Left forelimb (tissue), 1 donor: Measurements from ENCODE around the gene PGC.

Experiments
- DNase-seq: peaks from one replicate; pipeline ENCODE4 v3.0.0-alpha.2; 2018; ENCODE audit warnings: low spot score

Gene PGC

DNA sequence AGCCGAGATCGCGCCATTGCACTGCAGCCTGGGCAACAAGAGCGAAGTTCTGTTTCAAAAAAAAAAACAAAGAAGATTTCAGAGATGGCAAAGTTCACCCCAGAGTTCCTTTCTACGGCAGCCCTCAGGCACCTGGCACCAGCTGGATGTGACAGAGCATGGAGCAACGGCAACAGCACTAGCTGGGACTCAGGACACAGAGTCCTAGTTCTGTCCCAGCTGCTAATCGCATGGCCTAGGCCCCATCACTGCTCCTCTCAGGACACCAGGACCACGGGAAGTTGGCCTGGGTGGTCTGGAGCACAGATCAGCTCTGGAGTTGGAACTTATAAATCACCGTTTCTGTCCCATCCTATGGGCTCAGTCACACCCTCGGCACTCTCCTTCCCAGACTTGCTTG lies 1.1 kb downstream of the PGC start:
- DNase-seq: no peak

DNA sequence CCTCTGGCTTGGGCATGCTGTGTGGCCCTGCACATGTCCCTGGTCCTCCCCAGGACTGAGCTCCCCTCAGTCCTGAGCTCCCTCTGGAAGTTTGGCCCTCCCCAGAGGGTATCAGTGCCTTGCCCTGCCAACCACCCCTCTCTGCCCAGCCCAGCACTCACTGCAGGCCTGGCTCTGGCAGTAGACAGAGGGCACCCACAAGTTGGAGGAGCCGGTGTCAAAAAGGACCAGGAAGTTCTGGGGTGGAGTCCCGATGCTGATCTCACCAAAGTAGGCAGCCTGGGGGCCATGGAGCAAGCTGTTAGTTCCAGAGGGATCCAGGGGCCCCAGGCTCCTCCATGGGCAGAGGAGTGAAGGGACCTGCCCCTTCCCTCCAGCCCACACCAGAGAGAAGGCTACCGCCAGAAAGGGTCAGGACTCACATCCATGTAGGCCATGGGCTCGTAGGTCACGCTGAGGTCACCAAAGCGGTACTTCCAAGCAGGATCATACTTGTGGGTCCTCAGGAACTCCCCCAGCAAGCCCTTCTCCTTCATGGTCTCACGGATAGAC lies 2.9 kb downstream of the PGC start:
- DNase-seq: no peak

DNA sequence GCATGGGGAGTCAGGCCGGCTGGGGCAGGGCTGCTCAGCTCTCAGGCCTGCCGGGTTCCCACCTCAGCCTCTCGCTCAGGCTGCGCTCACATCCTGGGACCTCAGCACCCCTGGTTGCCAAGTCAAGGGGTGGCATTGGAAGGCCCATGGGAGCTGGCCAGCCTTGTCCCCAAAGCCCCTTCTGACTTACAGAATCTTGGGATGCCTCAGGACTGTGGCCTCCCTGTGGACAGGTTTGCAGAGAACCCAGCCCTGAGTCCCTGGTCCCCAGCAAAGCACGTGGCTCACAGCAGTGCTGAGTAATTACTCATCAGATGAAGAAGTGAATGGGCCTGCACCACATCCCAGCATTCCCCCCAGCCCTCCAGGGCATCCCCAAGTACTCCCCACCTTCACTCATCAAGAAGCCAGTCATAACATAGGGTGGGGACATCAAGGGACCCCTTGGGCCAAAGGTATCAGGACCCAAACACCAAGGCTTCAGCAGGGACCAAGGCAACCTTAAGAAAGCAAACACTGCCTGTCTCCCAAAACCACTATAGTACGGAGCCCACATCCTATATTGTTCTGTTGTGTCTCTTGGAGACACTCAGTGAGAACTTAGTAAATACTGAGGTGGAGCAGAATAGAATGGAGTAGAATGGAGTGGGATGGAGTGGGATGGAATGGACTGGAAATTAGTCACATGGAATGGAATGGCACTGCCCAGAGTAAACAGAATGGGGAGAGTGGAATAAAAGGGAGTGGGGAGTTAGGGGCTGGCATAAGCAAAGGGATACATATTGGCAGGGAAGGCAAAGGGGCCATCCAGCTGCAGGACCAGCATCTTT lies 3.6 kb downstream of the PGC start:
- no peak for DNase-seq

DNA sequence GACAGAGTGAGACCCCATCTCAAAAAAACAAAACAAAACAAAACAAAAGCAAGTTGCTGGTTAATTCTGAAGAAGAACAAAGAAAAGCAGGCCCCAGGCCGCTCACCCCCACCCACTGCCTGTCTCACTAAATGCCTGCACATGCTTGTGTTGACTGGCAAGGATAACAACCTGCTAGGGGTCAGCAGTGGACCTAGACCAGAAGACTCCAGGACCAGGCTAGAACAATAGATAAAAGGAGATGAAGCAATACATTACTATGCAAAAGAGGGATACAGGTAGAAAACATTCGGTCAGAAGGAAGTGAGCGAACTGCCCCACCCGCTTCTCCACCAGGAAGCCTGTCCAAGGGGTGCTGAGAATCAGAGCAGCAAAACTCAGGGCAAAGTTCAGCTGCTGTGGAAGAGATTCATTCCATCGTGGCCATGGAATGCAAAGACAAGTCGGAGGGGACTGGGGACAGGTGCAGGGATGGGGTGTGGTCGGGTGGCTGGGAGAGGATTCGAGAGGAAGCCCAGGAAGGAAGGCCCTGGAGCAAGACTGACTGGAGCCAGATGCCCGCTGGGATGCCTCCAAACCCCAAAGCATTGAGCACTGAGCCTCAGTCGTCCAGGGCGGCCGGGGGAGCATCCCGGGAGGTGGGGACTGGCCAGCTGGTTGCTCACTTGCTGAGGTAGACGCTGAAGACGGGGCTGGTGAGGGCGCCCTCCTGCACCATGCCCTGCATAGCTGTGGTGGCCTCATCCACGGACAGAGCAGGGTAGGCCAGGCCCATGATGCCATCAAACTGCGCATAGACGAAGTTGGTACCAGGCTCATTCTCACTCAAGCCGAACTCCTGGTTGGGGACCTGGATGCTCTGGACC lies 5.3 kb downstream of the PGC start:
- no peak for DNase-seq

DNA sequence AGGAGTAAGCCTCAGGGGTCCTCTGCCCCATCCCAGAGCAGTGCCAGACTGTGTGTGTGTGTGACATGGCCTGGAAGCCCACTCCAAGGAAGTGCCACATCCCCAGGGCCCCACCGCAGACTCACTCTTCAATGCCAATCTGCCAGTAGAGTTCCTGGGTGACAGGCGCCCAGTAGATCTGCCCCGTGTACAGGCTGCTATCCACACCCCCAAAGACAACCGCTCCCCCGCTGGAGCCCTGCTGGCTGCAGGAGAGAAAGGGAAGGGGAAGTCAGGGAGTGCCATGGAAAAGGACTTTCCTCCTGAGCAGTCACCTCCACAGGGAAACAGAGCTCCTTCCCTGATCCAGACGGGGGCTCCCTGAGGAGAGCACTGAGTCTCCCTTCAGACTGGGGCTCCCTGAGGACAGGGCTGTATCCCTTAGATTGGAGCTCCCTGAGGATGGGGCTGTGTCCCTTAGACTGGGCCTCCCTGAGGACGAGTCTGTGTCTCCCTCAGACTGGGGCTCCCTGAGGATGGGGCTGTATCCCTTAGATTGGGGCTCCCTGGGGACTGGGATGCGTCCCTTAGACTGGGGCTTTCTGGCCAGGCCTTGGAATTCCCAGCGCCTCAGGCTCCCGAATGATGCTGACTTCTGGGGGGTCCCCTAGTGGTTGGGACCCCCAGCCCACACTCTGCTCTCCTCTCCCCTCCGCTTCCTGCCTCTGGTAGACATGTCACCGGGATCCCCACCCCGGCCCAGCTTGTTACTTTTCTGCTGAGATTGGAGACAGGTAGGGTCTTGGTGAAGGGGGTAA lies 6.6 kb downstream of the PGC start:
- no peak for DNase-seq

DNA sequence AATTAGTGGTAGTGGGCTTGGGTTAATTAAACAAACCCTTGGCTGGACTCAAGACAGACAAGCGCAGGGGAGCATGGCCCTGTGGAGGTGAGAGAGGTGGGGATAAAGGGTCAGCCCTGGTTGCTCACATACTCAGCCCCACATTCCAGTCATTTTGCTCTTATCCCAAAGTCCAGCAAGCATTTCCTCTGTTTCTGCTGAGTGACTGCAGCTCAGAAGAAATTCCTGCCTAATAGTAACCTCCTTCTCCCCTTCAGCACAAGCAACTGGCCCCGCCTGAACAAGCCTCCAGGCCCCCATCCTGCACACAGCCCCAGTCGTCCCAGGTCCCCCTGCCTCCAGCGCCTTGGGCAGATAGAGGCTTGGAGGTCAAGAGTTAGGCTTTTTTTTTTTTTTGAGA lies 8.2 kb downstream of the PGC start:
- no peak for DNase-seq

DNA sequence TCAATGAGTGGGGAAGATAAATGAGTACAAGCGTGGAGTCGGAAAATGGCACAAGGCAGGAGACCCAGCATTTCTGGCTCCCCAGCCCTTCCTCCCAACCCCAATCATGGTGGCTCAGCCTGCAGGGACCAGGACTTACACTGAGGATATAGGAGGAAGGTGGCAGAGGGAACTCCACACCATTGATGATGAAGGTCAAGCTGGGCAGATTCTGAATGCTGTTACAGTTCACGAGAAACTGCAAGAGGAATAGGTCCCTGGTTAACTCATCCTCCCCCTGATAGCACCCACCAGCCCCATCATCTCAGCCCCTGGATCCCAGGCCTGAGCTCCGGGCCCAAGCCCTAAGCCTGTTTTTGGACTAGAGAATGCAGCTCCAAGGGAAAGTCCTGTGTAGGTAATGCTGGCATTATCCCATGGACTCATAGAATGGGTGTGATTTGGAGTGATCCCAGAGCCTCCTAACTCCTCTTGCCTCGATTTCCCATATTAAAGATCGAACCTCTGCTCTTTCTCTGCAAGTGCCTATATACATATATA lies 9.5 kb downstream of the PGC start:
- no peak for DNase-seq

DNA sequence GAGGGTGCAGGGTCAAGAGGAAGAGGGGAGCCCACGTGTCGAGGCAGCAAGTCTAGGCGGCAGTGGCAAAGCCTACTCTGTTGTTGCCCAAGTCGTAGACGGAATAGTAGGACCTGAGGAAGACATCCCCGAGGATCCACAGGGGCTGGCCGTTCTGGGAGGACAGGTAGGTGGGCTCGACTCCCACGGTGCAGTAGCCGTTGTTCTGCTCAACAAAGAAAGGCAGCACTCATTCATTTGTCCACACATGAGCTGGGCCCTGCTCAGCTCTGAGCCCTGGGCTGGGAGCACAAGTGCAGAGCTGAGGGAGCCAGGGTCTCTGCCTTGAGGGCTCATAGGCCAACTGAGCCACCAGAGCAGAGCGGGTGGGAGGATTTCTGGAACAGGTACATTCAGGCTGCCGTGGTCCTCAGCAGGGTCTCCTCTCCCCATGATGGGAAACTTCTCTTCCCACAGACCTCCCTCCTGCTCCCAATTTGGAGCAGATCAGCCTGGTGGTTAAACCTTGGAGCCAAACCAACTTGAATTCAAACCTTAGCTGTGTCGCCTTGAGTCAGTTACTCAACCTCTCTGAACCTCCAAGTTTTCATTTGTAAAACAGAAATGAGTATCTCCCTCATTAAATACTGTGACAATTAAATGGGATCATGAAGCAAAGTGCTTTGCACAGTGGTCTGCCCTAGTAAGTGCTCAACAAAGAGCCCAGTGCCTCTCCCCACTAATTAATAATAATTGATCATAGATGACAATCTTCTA lies 10.2 kb downstream of the PGC start:
- no peak for DNase-seq

DNA sequence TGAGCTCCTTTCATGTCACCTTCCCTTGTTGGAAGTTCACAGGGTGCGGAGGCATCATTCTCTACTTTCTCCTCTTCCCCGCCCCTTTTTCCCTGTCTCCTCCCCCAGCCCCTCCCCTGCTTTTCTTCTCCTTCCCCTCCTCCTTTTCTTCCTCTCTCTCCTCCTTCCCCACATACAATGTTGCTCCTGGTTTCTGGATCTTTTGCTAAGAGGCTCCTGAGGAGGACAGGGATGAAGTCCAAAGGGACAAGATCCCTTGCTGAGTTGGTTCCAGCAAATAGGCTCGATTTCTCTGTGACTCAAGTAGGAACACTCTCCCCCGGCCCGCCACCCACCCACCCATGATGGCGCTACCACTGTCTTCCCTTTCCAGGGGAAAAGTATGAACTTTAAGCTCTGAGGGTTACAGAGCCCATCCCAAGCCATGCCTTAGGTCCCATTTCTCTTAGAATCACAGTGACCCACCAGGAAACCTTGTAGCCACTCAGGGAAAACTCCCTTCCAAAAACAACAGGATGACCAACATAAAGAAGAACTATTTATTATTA lies 10.9 kb downstream of the PGC start:
- no peak for DNase-seq

DNA sequence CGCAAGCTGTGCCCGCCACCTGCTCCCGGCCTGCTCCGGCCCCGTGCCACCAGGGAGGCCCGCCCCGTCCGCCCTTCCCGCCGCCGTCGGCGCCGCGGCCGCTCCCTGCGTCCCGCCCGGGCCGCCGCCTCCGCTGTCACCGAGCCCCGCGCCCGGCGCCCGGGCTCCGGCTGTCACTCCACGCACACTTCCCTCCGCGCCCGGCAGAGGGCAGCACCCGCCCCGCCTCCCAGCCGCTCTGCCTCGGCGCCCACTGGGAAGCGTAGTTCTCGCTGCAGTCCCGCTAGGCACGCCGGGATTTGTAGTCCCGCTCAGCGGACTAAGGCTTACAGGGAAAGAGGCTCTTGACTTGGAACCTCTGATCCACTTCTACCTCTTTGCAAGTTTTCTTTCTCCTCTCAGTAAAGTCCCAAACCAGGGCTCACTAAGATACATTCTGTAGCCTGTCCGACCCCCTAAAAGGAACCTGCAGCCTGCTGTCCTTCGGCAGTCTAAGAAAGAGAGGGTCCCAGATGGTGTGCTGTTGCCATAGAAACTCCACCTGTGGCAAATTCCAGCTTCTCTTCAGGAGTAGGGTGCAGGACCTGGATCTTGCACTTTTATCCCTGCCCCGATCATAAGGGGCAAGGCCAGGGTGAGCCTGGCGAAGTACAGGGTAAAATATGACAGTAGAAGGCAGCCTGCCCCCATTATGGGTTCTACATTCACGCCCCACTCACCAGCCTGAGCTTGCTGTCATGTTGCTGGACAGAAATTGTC lies 11.6 kb downstream of the PGC start, which contains the start of gene TFEB:
Gene TFEB, minus strand, starts transcription at position 182 of the 759 bp plus-strand sequence. CDS start 44,395 bp downstream, outside the sequence.
- DNase-seq: peak; percentile 96

DNA sequence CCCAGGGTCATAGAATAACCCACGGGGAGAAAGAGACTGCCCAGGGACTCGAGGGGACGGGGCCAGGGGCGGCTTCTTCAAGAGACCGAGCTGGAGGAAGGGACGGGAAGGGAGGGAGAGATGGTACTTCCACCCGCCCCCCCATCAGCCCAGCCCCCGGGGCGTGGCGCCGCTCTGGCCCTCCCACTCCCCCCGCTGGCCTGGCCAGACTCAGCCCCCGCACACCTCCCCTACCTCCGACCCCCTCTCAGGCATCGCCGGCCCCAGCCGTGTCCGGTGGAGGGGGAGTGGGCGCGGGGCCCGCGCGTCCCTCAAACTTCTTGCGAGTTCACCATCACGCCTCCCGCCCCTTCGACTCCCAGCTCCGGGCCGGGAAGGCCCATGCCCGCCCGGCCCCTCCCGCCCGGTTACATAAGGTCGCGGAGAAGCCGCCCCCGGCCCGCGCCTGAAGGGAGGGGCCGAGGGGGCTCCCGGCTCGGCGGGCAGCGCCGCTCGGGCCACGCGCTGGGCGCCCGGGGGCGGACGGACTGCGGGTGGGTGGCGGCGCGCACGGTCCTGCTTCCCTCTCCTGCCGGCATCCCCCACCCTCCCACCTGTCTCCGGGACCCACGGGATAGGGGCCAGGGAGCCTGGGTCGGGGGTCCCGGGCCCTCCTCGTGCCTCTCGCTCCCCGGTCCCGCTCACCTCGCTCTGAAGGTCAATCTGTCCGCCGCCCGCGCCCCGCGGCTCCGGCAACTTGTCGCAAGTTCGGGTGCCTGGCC lies 12.4 kb downstream of the PGC start:
- DNase-seq: no peak

DNA sequence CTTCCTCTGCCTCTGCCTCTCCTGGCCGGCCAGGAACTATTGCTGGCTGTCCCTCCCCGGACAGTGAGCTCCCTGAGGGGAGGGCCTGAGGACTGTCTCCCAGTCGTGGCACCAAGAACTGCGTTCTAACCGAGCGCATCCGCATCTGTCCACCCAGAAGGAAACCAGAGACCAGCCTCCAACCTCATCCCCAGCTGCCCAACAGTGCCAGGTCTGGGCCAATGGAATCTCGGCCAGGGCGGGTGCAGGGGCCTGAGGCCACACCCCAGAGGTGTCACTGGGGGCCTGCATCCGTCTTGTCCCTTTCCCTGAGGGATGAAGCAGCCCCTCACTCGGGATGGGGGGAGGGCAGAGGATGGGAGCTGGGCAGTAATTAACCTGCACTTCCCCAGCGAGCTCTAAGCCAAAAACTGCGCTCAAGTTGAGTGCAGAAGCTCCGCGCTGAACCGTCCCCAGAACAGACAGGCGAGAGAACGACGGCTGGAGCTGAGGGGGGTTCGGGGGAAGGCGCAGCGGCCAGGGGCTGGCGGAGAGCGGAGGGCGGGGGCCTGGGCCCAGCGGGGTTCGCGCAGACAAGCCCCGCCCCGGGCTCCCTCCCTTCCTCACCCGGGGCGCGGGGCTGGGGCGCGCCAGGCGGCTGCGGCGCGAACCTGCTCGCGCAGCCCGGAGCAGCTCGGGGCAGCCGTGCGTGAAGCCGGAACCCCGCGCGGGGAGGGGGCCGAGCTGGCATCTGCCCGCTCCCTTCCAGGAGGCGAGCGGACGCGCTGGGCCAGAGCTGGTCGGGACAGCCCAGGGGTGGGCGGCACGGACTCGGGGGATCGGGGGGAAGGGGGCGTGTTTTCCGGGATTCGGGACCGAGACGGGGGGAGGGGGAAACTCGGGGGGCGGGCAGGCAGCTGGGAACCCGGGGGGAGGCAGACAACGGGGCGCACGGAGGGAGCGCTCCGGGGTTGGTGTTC lies 13.2 kb downstream of the PGC start:
- DNase-seq: peak; percentile 91

DNA sequence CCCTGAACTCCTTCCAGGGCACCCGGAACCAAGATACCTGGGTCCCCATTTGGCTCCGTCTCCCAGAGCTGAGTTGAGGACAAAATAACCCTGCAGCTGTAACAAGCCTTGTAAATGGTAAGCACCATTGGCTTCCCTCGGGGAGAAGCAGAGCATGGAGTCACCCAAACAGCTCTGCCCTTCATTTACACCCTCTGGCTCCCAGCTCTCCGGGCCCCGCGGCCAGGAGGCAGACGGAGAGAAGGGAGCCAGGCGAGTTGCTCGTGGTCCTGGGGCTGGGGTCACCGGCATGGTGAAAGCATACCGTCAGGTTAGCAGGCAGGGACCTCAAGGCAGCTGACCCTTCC lies 13.9 kb downstream of the PGC start:
- no peak for DNase-seq

DNA sequence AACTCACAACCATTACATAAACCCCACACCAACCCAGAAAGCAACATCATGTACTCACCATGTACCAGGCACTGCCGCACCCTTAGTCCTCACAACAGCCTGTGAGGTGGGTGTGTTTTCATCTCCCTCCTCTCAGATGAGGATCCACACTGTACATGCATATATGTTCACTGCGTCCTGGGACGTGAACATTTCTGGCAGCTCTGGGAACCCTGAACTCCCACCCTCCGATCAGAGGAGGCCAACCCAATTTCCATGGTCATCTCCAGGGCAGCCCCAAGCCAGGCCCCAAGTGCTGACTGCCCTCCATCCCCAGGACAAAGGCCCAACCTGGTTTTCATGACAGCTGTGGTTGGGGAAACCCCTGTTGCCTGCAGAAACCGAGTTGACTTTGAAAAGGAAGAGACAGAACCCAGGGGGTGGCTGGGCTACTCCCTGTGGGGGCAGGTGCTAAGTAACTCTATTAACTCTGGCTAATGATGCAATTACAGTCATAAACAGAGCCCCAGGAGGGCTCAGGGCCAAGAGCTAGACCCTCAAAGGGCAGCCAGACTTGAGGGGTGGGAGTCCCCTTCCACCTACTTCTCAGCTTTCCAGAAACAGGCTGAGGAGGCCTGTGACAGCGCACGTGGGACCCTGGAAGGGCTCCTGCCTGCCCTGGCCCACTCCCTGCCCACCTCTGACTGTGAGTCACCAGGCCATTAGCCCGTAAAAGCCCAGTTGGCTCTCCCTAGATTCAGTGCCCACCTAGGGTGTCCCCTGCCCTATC lies 14.4 kb downstream of the PGC start:
- no peak for DNase-seq

DNA sequence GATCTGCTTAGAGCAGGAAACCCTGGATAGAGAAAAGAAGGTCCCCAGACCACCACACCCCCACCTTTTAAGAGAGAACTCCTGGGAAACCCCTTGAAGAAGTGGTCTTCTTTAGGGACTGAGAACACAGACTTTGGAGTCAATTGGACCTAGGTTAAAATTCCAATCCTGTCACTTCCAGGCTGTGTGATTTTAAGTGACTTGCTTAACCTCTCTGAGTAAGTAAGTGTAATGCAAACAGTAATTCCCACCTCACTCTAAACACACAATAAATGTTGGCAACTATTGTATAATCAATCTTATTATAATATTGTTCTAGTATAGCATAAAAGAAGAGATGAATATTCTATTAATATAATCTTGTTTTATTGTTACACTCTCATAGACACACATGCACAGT lies 15.0 kb downstream of the PGC start:
- no peak for DNase-seq

DNA sequence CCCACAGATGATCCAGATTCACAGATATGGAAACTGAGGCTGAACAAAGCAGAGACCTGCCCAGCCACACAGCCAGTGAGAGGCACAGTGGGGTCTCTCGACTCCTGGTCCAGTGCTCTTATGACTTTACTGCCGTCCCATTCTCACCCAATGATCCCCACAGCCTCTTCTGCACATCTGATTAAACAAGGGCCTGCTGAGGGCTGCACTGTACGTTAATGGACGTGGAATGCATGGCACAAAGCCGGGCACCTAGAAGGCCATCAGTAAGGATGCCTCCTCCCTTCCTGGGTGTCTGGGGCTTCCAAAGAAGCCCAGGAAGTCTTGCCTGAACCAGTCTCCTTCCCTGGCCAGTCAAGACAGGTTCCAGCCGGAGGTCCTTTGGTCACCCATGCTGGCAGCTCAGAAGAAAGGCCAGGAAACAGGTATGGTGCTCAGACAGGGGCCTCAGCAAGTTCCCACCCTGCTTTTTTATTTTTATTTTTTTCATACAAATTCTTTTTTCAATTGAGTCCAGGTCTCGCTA lies 15.6 kb downstream of the PGC start:
- no peak for DNase-seq
